Endothelial cell of umbilical vein (primary cell): Measurements from ENCODE around the gene OGDH. TPM values are rescaled to one million over a fixed set of nuclear protein-coding genes. Genes with fewer than 3 reads are reported as not detected.

ENCODE experiments used
- BruUV-seq: library from RNA; stranded (reverse); fragments of 400-500 nt; replicated peaks from 2 replicates; lab custom pipeline; 2021; lab: Mats Ljungman, UMichigan
- CTCF ChIA-PET: fragments of 300-600, 350-600 bp; sonication (Branson Sonifier 250); formaldehyde crosslinking; loops from one replicate; lab custom pipeline; 2021; ENCODE audit warnings: antibody characterized with exemption, inconsistent platforms; lab: Charles Lee
- POLR2A ChIA-PET: fragments of 300-600, 350-600 bp; sonication (Branson Sonifier 250); formaldehyde crosslinking; loops from one replicate; lab custom pipeline; 2021; ENCODE audit warnings: antibody characterized with exemption, inconsistent platforms; lab: Charles Lee
- DNase-seq: peaks from one replicate; pipeline ENCODE4 v3.0.0-alpha.2; 2011; ENCODE audit warnings: low read depth, low spot score
- FAIRE-seq: peaks from 2 replicates; lab custom pipeline; 2011; peaks lifted over from hg19 to GRCh38; lab: Jason Lieb, UNC
- H2AFZ ChIP-seq: 2 replicates; pipeline ENCODE4 v1.6.0; 2012; ENCODE audit warnings: low read depth, low read length, control low read depth, inconsistent platforms
- H3K27ac ChIP-seq: 2 replicates; pipeline ENCODE4 v1.5.1; 2011; ENCODE audit warnings: low read depth, mild to moderate bottlenecking, control low read depth, low read length, moderate library complexity; ENCODE audit not compliant: insufficient read depth
- H3K27me3 ChIP-seq, 2 experiments: 2 replicates each; pipeline versions ENCODE4 v1.6.0 to v1.6.1; 2011; ENCODE audit warnings: low read length in 2 of 2, mixed read lengths in 1 of 2; ENCODE audit not compliant: control insufficient read depth in 2 of 2, insufficient read depth in 2 of 2
- H3K36me3 ChIP-seq, 2 experiments: 2 replicates in 1 of 2; 3 replicates in 1 of 2; pipeline ENCODE4 v1.5.1; 2011; ENCODE audit warnings: low read length in 2 of 2, mild to moderate bottlenecking in 1 of 2, moderate library complexity in 1 of 2; ENCODE audit not compliant: control insufficient read depth in 2 of 2, insufficient read depth in 2 of 2; ENCODE audit errors: extremely low read depth in 1 of 2
- H3K4me1 ChIP-seq: 3 replicates; pipeline ENCODE4 v1.5.1; 2011; ENCODE audit warnings: mild to moderate bottlenecking, low read length; ENCODE audit not compliant: control insufficient read depth, insufficient read depth; ENCODE audit errors: extremely low read depth
- H3K4me2 ChIP-seq: 2 replicates; pipeline ENCODE4 v1.6.1; 2011; ENCODE audit warnings: low read length, control low read depth, mixed read lengths; ENCODE audit not compliant: insufficient read depth
- H3K4me3 ChIP-seq, 3 experiments: fragments of 200-600 bp in 1 of 3; sonication (generic), shearing (Covaris generic) in 1 of 3; replicated peaks in 1 of 3; 2 replicates each; pipeline ENCODE4 v1.5.1; 2011 to 2016; ENCODE audit warnings: control low read depth in 3 of 3, low read length in 3 of 3, mild to moderate bottlenecking in 2 of 3, inconsistent platforms in 1 of 3, low read depth in 1 of 3, moderate library complexity in 1 of 3; ENCODE audit not compliant: insufficient read depth in 1 of 3
- H3K79me2 ChIP-seq: 2 replicates; pipeline ENCODE4 v1.6.0; 2012; ENCODE audit warnings: low read length, inconsistent platforms; ENCODE audit not compliant: control insufficient read depth, insufficient read depth
- H3K9ac ChIP-seq: replicated peaks from 2 replicates; pipeline ENCODE3; 2011; ENCODE audit warnings: low read length, control low read depth; ENCODE audit not compliant: insufficient read depth; ENCODE audit errors: extremely low read depth
- H3K9me1 ChIP-seq: replicated peaks from 3 replicates; pipeline ENCODE4 v1.6.0; 2011; ENCODE audit warnings: mild to moderate bottlenecking, low read length; ENCODE audit not compliant: control insufficient read depth, insufficient read depth; ENCODE audit errors: extremely low read depth
- H3K9me3 ChIP-seq: replicated peaks from 2 replicates; pipeline ENCODE4 v1.5.1; 2012; ENCODE audit warnings: low read length, inconsistent platforms; ENCODE audit not compliant: control insufficient read depth, insufficient read depth
- H4K20me1 ChIP-seq: replicated peaks from 2 replicates; pipeline ENCODE3; 2011; ENCODE audit warnings: mild to moderate bottlenecking, low read length; ENCODE audit not compliant: control insufficient read depth, insufficient read depth; ENCODE audit errors: extremely low read depth
- EZH2 ChIP-seq: IDR thresholded peaks from 2 replicates; pipeline ENCODE4 v1.6.1; 2012; ENCODE audit warnings: borderline replicate concordance, low read depth, mild to moderate bottlenecking, moderate library complexity, low read length, inconsistent platforms; ENCODE audit not compliant: severe bottlenecking
- FOS ChIP-seq: IDR thresholded peaks from 2 replicates; pipeline ENCODE4 v1.6.1; 2011; ENCODE audit warnings: mild to moderate bottlenecking, low read length, moderate library complexity, borderline replicate concordance; ENCODE audit not compliant: insufficient read depth
- GATA2 ChIP-seq: IDR thresholded peaks from 2 replicates; pipeline ENCODE4 v1.7.0; 2011; ENCODE audit warnings: low read depth, mild to moderate bottlenecking, moderate library complexity, mixed read lengths, low read length; ENCODE audit not compliant: insufficient read length, insufficient read depth
- JUN ChIP-seq: IDR thresholded peaks from 2 replicates; pipeline ENCODE4 v1.6.1; 2011; ENCODE audit warnings: borderline replicate concordance, low read depth; ENCODE audit not compliant: insufficient read length, insufficient read depth
- MYC ChIP-seq: IDR thresholded peaks from one replicate; pipeline ENCODE4 v1.6.1; 2011; ENCODE audit warnings: mild to moderate bottlenecking, low read depth, low read length
- POLR2A ChIP-seq: IDR thresholded peaks from 2 replicates; pipeline ENCODE4 v1.6.1; 2012; ENCODE audit warnings: low read depth, mild to moderate bottlenecking, control low read depth, low read length
- POLR2AphosphoS5 ChIP-seq: IDR thresholded peaks from 2 replicates; pipeline ENCODE4 v1.6.1; 2012; ENCODE audit warnings: low read depth, mild to moderate bottlenecking, control low read depth, low read length, moderate library complexity; ENCODE audit not compliant: insufficient read depth
- dilution Hi-C: fragments of 300-500 bp; cut with MboI; formaldehyde crosslinking; loops from one replicate; pipeline ENCODE4 v1.15.0; 2019; ENCODE audit warnings: low sequenced_read_pairs; ENCODE audit not compliant: extremely low pct_ligation_motif_present
- intact Hi-C: fragments of 100-400 bp; cut with micrococcal nuclease; formaldehyde crosslinking; loops from one replicate; pipeline ENCODE4 v1.10.0; 2022
- polyA plus RNA-seq, 4 experiments: library from polyadenylated mRNA; depleted of rRNA in 3 of 4; stranded (reverse) in 3 of 4; unstranded in 1 of 4; fragments of >200 nt; gene quantifications; 2 replicates each; pipeline versions ENCODE4 v1.2.1 to v1.2.3, GENCODE V29; 2011 to 2012; ENCODE audit warnings: missing spikeins in 1 of 4
- total RNA-seq: library from RNA; stranded (reverse); gene quantifications from 2 replicates; pipeline ENCODE4 v1.2.3, GENCODE V29; 2021
- TF ChIP-seq, protein P1 (sequence below): IDR thresholded peaks from 2 replicates; pipeline ENCODE4 v1.6.1; 2011; ENCODE audit not compliant: insufficient read depth, insufficient read length
- TF ChIP-seq, protein P2 (sequence below), 2 donors: IDR thresholded peaks; 1 replicate in 1 of 2; 2 replicates in 1 of 2; pipeline ENCODE4 v1.5.1; 2011; ENCODE audit warnings: low read length in 2 of 2, mild to moderate bottlenecking in 2 of 2, moderate library complexity in 2 of 2, control low read depth in 1 of 2, inconsistent platforms in 1 of 2, low read depth in 1 of 2; ENCODE audit not compliant: insufficient read depth in 1 of 2; ENCODE audit errors: extremely low read depth in 1 of 2

Gene OGDH
- total and polyA plus RNA-seq, 2 donors (not counting 3 experiments of a cell fraction or from before 2014, with no cell fraction given) = 88.9 to 92.9 TPM

DNA sequence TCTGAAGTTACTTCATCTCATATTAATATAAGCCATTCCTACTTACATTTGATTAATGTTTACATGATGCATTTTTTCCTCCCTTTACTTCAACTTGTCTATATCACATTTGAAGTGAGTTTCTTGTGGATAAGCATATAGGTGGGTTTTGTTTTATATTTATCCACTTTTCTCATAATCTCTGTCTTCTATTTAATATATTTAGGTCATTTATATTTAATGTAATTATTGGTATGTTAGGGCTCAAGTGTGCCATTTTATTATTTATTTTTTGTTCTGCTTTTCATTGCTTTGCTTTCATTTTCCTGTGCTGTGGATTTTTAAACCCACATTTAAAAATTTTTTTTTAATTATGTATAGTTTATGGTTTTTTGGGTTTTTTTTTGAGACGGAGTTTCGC is 54.8 kb downstream of the OGDH start:
- H3K36me3 ChIP-seq = peaks cover 0 to 4% of the 10 kb centered on the region in 2 experiments
- dilution Hi-C loops (no loop called here), intact Hi-C loops (no loop called here)
- no TSS peak for BruUV-seq
- FAIRE-seq (no peak), DNase-seq (no peak)
- H3K9ac ChIP-seq = no peak overlapping the region
- ChIA-PET CTCF (no interaction called here), POLR2A (no interaction called here)
- no peaks in the 10 kb centered on the region for H3K9me1 ChIP-seq
- no peak for TF ChIP-seq JUN
- TF ChIP-seq EZH2 = no peak
- no peak for TF ChIP-seq POLR2A
- TF ChIP-seq, protein P1, sequence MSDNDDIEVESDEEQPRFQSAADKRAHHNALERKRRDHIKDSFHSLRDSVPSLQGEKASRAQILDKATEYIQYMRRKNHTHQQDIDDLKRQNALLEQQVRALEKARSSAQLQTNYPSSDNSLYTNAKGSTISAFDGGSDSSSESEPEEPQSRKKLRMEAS = no peak
- TF ChIP-seq, protein P2, sequence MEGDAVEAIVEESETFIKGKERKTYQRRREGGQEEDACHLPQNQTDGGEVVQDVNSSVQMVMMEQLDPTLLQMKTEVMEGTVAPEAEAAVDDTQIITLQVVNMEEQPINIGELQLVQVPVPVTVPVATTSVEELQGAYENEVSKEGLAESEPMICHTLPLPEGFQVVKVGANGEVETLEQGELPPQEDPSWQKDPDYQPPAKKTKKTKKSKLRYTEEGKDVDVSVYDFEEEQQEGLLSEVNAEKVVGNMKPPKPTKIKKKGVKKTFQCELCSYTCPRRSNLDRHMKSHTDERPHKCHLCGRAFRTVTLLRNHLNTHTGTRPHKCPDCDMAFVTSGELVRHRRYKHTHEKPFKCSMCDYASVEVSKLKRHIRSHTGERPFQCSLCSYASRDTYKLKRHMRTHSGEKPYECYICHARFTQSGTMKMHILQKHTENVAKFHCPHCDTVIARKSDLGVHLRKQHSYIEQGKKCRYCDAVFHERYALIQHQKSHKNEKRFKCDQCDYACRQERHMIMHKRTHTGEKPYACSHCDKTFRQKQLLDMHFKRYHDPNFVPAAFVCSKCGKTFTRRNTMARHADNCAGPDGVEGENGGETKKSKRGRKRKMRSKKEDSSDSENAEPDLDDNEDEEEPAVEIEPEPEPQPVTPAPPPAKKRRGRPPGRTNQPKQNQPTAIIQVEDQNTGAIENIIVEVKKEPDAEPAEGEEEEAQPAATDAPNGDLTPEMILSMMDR (IDR thresholded peaks at IDR 0.05; ENCODE audit: extremely low read depth in 1 of 2, insufficient read depth in 1 of 2, low read depth in 1 of 2, low read length in 2 of 2) = no peak
- TF ChIP-seq FOS = no peak
- no peak for TF ChIP-seq MYC
- no peak for TF ChIP-seq POLR2AphosphoS5
- TF ChIP-seq GATA2 = no peak
- no peak overlapping the region for H3K4me2 ChIP-seq
- no peaks in the 10 kb centered on the region for H3K27me3 ChIP-seq
- H2AFZ ChIP-seq = no peak overlapping the region
- peaks cover 3% of the 10 kb centered on the region for H3K9me3 ChIP-seq
- no peaks in the 10 kb centered on the region for H3K4me1 ChIP-seq
- H4K20me1 ChIP-seq = no peaks in the 10 kb centered on the region
- H3K27ac ChIP-seq = no peak overlapping the region
- H3K79me2 ChIP-seq = no peaks in the 10 kb centered on the region
- no peak overlapping the region for H3K4me3 ChIP-seq
